ENCODE data around the gene SNCA. TPM values are rescaled to one million over a fixed set of nuclear protein-coding genes. Genes with fewer than 3 reads are reported as not detected.

The SNCA gene
- total RNA-seq, 1 experiment from 2014 or later: 3.1 TPM

GRCh38 chr4:89823416-89823815 is 13.5 kb downstream of the SNCA start:
- ChIA-PET CTCF (no interaction called here), POLR2A (ENCODE audit: low non-redundant PET) (no interaction called here)
- TF ChIP-seq EZH2 (IDR thresholded peaks at IDR 0.05; ENCODE audit: borderline replicate concordance, low read depth, low read length, poor library complexity, severe bottlenecking): no peak
- no peak for TF ChIP-seq CTCF (conservative IDR thresholded peaks at IDR 0.05; ENCODE audit: low read depth, low read length)
- no peaks in the 10 kb centered on the region for H3K36me3 ChIP-seq (ENCODE audit: insufficient read depth, low read length, poor library complexity, severe bottlenecking)
- no peaks in the 10 kb centered on the region for H3K4me1 ChIP-seq (ENCODE audit: insufficient read depth, low read length, poor library complexity, severe bottlenecking)
- H3K4me3 ChIP-seq (ENCODE audit: low read depth, low read length, poor library complexity, severe bottlenecking): no peak overlapping the region
- no peaks in the 10 kb centered on the region for H3K27me3 ChIP-seq (replicated peaks; ENCODE audit: insufficient read depth, low read depth, low read length, poor library complexity)
- intact Hi-C loops (cut with micrococcal nuclease; ENCODE audit: unreplicated experiment): no loop called here
- no TSS peak for BruUV-seq (replicated peaks)
- H3K27ac ChIP-seq (ENCODE audit: low read depth, low read length, poor library complexity, severe bottlenecking): no peak overlapping the region
- no peaks in the 10 kb centered on the region for H3K9me3 ChIP-seq (ENCODE audit: low read depth, low read length, poor library complexity, severe bottlenecking)
- DNase-seq (ENCODE audit: low spot score): no peak

- H3K27me3 ChIP-seq (replicated peaks; ENCODE audit: insufficient read depth, low read depth, low read length, poor library complexity): no peaks in the 10 kb centered on the region
- no peaks in the 10 kb centered on the region for H3K36me3 ChIP-seq (ENCODE audit: insufficient read depth, low read length, poor library complexity, severe bottlenecking)
- no peaks in the 10 kb centered on the region for H3K4me1 ChIP-seq (ENCODE audit: insufficient read depth, low read length, poor library complexity, severe bottlenecking)
- no TSS peak for BruUV-seq (replicated peaks)
- no peaks in the 10 kb centered on the region for H3K9me3 ChIP-seq (ENCODE audit: low read depth, low read length, poor library complexity, severe bottlenecking)
- intact Hi-C loops (cut with micrococcal nuclease; ENCODE audit: unreplicated experiment): no loop called here
- ChIA-PET POLR2A (ENCODE audit: low non-redundant PET) (no interaction called here), CTCF (no interaction called here)
- DNase-seq (ENCODE audit: low spot score): no peak
- TF ChIP-seq EZH2 (IDR thresholded peaks at IDR 0.05; ENCODE audit: borderline replicate concordance, low read depth, low read length, poor library complexity, severe bottlenecking) (no peak), CTCF (conservative IDR thresholded peaks at IDR 0.05; ENCODE audit: low read depth, low read length) (no peak)
- no peak overlapping the region for H3K4me3 ChIP-seq (ENCODE audit: low read depth, low read length, poor library complexity, severe bottlenecking)
- H3K27ac ChIP-seq (ENCODE audit: low read depth, low read length, poor library complexity, severe bottlenecking): no peak overlapping the region
These were observed 15.3 kb downstream of the SNCA start for GRCh38 chr4:89821612-89822011.

GRCh38 chr4:89820010-89820409 is 17.0 kb downstream of the SNCA start:
- no peak for DNase-seq (ENCODE audit: low spot score)

More at GRCh38 chr4:89820010-89820409, 17.0 kb downstream of the SNCA start:
- intact Hi-C loops (cut with micrococcal nuclease; ENCODE audit: unreplicated experiment): no loop called here
- ChIA-PET CTCF (no interaction called here), POLR2A (ENCODE audit: low non-redundant PET) (no interaction called here)
- no peaks in the 10 kb centered on the region for H3K9me3 ChIP-seq (ENCODE audit: low read depth, low read length, poor library complexity, severe bottlenecking)
- no peaks in the 10 kb centered on the region for H3K4me1 ChIP-seq (ENCODE audit: insufficient read depth, low read length, poor library complexity, severe bottlenecking)
- no TSS peak for BruUV-seq (replicated peaks)
- no peak for TF ChIP-seq EZH2 (IDR thresholded peaks at IDR 0.05; ENCODE audit: borderline replicate concordance, low read depth, low read length, poor library complexity, severe bottlenecking)
- no peak for TF ChIP-seq CTCF (conservative IDR thresholded peaks at IDR 0.05; ENCODE audit: low read depth, low read length)
- H3K4me3 ChIP-seq (ENCODE audit: low read depth, low read length, poor library complexity, severe bottlenecking): no peak overlapping the region
- H3K36me3 ChIP-seq (ENCODE audit: insufficient read depth, low read length, poor library complexity, severe bottlenecking): no peaks in the 10 kb centered on the region
- H3K27ac ChIP-seq (ENCODE audit: low read depth, low read length, poor library complexity, severe bottlenecking): no peak overlapping the region
- H3K27me3 ChIP-seq (replicated peaks; ENCODE audit: insufficient read depth, low read depth, low read length, poor library complexity): no peaks in the 10 kb centered on the region

All from A673 (cell line).